Posterior vena cava (tissue), 2 donors: Measurements from ENCODE around the gene TREX2. TPM values are rescaled to one million over a fixed set of nuclear protein-coding genes. Genes with fewer than 3 reads are reported as not detected.

Experiments used
- DNase-seq: peaks from one replicate; pipeline ENCODE4 v3.0.0-alpha.2; 2020; ENCODE audit warnings: low spot score
- intact Hi-C, 2 donors: fragments of 100-400 bp; cut with DNase I; formaldehyde crosslinking; loops; one replicate each; pipeline versions ENCODE4 v1.14.1 to v1.14.2; 2022 to 2023
- total RNA-seq, 2 donors: library from RNA; stranded (reverse); fragmentation: NEBNext Ultra II Directional; extraction: Animal tissue kit (Norgen Biotek cat#: 25700); gene quantifications; one replicate each; pipeline ENCODE4 v1.2.1, GENCODE V29; 2021
- donor health status: DM: yes; HTN: yes; CAD: no.
- donor health status: DM: yes; HTN: yes; CAD: no.

Gene TREX2
- total RNA-seq, 2 donors from 2014 or later, result 0.48 to 1.9 TPM

- peak; percentile 83 for DNase-seq
- intact Hi-C loops, result no loop called here
Measured at GRCh38 chrX:153400146-153401132, 45.4 kb downstream of the TREX2 start.

GRCh38 chrX:153398275-153398960, 47.4 kb downstream of the TREX2 start:
- peak; percentile 78 for DNase-seq
- intact Hi-C loops, result no loop called here

GRCh38 chrX:153397256-153397960, 48.4 kb downstream of the TREX2 start:
- peak; percentile 71 for DNase-seq
- intact Hi-C loops, result no loop called here

- DNase-seq, result no peak
- intact Hi-C loops, result no loop called here
Measured at GRCh38 chrX:153396320-153397195, 49.3 kb downstream of the TREX2 start.

GRCh38 chrX:153395613-153396319, 50.1 kb downstream of the TREX2 start:
- intact Hi-C loops, result no loop called here
- peak; percentile 48 for DNase-seq

- no peak for DNase-seq
- intact Hi-C loops, result no loop called here
Measured at GRCh38 chrX:153394612-153395011, 51.2 kb downstream of the TREX2 start.

Other genes with a start within 250 kb of the TREX2 start
- not detected for gene PNMA6F, start 124.3 kb downstream of the TREX2 start, total RNA-seq
- gene ZNF275, start 111.9 kb downstream of the TREX2 start, total RNA-seq, result 10 to 100 TPM in 1 of 2 donors, 1 to 10 TPM in 1; 9.9 to 10.8 TPM
- not detected for gene PNMA6E, start 44.7 kb downstream of the TREX2 start, total RNA-seq
- gene ZFP92, start 34.6 kb downstream of the TREX2 start, total RNA-seq, result under 1 TPM; 0.65 to 0.90 TPM
- gene HAUS7, start 24.5 kb upstream of the TREX2 start, total RNA-seq, result 10 to 100 TPM; 23.5 to 30.1 TPM
- 100 to 1,000 TPM; 392 to 743 TPM for gene BGN, start 48.9 kb upstream of the TREX2 start, total RNA-seq
- gene ATP2B3, start 71.6 kb upstream of the TREX2 start, total RNA-seq, result under 1 TPM in 1 of 2 donors, not detected in 1; 0.19 TPM
- gene CCNQ, start 153.1 kb upstream of the TREX2 start, total RNA-seq, result 10 to 100 TPM; 15.8 to 21.7 TPM
- not detected for gene DUSP9, start 201.1 kb upstream of the TREX2 start, total RNA-seq
- gene PNCK, start 227.8 kb upstream of the TREX2 start, total RNA-seq, result 10 to 100 TPM; 41.1 to 58.9 TPM
- gene SLC6A8, start 241.9 kb upstream of the TREX2 start, total RNA-seq, result 10 to 100 TPM; 33.5 to 42.3 TPM